SJSA1 (cell line): ENCODE data around the gene PRKRIP1. TPM values are rescaled to one million over a fixed set of nuclear protein-coding genes. Genes with fewer than 3 reads are reported as not detected.
A peak's percentile ranks its signal among the peaks of the same experiment; 100 is the strongest.
"Not testable (repeated sequence)": the region's sequence is repeated elsewhere in the genome, so short reads cannot be mapped to it uniquely, and the experiment has no call there.

Experiments used
- DNase-seq, 2 experiments: peaks; one replicate each; pipeline ENCODE4 v3.0.0-alpha.2; 2015 to 2020; ENCODE audit warnings: low spot score in 2 of 2, low read depth in 1 of 2
- H3K27ac ChIP-seq: fragments of 250-450 bp; sonication (Bioruptor Pico); 2 replicates; pipeline ENCODE4 v1.5.1; 2020; ENCODE audit warnings: mild to moderate bottlenecking, moderate library complexity
- H3K27me3 ChIP-seq: fragments of 250-450 bp; sonication (Bioruptor Pico); replicated peaks from 2 replicates; pipeline ENCODE4 v1.5.1; 2020; ENCODE audit warnings: mild to moderate bottlenecking, moderate library complexity
- H3K36me3 ChIP-seq: fragments of 250-450 bp; sonication (Bioruptor Pico); 2 replicates; pipeline ENCODE4 v1.5.1; 2020; ENCODE audit warnings: mild to moderate bottlenecking
- H3K4me1 ChIP-seq: fragments of 250-450 bp; sonication (Bioruptor Pico); replicated peaks from 2 replicates; pipeline ENCODE4 v1.6.1; 2021; ENCODE audit warnings: mild to moderate bottlenecking
- H3K4me3 ChIP-seq: fragments of 250-450 bp; sonication (Bioruptor Pico); 2 replicates; pipeline ENCODE4 v1.5.1; 2020; ENCODE audit warnings: mild to moderate bottlenecking
- H3K9me3 ChIP-seq: fragments of 250-450 bp; sonication (Bioruptor Pico); replicated peaks from 2 replicates; pipeline ENCODE4 v1.5.1; 2020; ENCODE audit warnings: mild to moderate bottlenecking
- total RNA-seq: library from RNA; depleted of rRNA; stranded (reverse); fragments of >200 nt; shearing (Covaris generic); gene quantifications from 2 replicates; pipeline ENCODE4 v1.2.3, GENCODE V29; 2014; rRNA removed

The PRKRIP1 gene
- 29.6 and 30.7 TPM in 2 replicates for total RNA-seq

- Histone ChIP-seq H3K4me1 (peaks cover 9% of the 10 kb centered on the region), H3K4me3 (peak within 1 kb of the TSS; percentile 61), H3K27me3 (no peaks in the 10 kb centered on the region), H3K36me3 (peaks cover 71% of the 10 kb centered on the region), H3K9me3 (no peaks in the 10 kb centered on the region), H3K27ac (peak within 1 kb of the TSS; percentile 40)
- DNase-seq: peak; percentile 93 to 96
Measured at GRCh38 chr7:102395873-102396709, at the start of gene PRKRIP1. Gene PRKRIP1 (plus strand): TSS chr7:102396363. CDS start chr7:102396412, 49 bp downstream.

GRCh38 chr7:102346983-102347382, 49.2 kb upstream of the PRKRIP1 start:
- not testable (repeated sequence) for H3K9me3 ChIP-seq, H3K4me1 ChIP-seq, H3K4me3 ChIP-seq, DNase-seq, H3K27me3 ChIP-seq, H3K27ac ChIP-seq, H3K36me3 ChIP-seq

- DNase-seq, H3K4me3 ChIP-seq, H3K27ac ChIP-seq, H3K27me3 ChIP-seq, H3K9me3 ChIP-seq, H3K36me3 ChIP-seq, H3K4me1 ChIP-seq: not testable (repeated sequence)
Measured at GRCh38 chr7:102356344-102356743, 39.8 kb upstream of the PRKRIP1 start, which contains the start of gene SPDYE6. Gene SPDYE6 (minus strand): TSS chr7:102356444. CDS start chr7:102356023, 421 bp downstream.

- H3K4me3 ChIP-seq: peak overlapping the region; percentile 47
- H3K27me3 ChIP-seq, H3K4me1 ChIP-seq, H3K9me3 ChIP-seq, H3K36me3 ChIP-seq: not testable (repeated sequence)
- DNase-seq: peak; percentile 94 to 98
- H3K27ac ChIP-seq: peak overlapping the region; percentile 43; the same call in 1 of the 2 replicates
Measured at GRCh38 chr7:102363549-102364393, 32.4 kb upstream of the PRKRIP1 start.

GRCh38 chr7:102364394-102364886, 31.7 kb upstream of the PRKRIP1 start:
- not testable (repeated sequence) for H3K9me3 ChIP-seq, H3K27ac ChIP-seq, DNase-seq

GRCh38 chr7:102365390-102365789, 30.8 kb upstream of the PRKRIP1 start:
- H3K9me3 ChIP-seq, H3K27ac ChIP-seq, H3K27me3 ChIP-seq, DNase-seq, H3K4me3 ChIP-seq, H3K4me1 ChIP-seq, H3K36me3 ChIP-seq: not testable (repeated sequence)

More at GRCh38 chr7:102364394-102364886, 31.7 kb upstream of the PRKRIP1 start:
- not testable (repeated sequence) for H3K4me1 ChIP-seq, H3K36me3 ChIP-seq, H3K27me3 ChIP-seq
- peak overlapping the region; percentile 47 for H3K4me3 ChIP-seq

GRCh38 chr7:102370038-102370437, 26.1 kb upstream of the PRKRIP1 start:
- H3K4me3 ChIP-seq, H3K4me1 ChIP-seq, H3K36me3 ChIP-seq, H3K27me3 ChIP-seq, DNase-seq, H3K27ac ChIP-seq, H3K9me3 ChIP-seq: not testable (repeated sequence)

GRCh38 chr7:102372796-102373195, 23.4 kb upstream of the PRKRIP1 start:
- H3K4me3 ChIP-seq, H3K36me3 ChIP-seq, H3K27me3 ChIP-seq, DNase-seq, H3K4me1 ChIP-seq, H3K9me3 ChIP-seq, H3K27ac ChIP-seq: not testable (repeated sequence)

- H3K4me3 ChIP-seq: no peak overlapping the region
- H3K9me3 ChIP-seq: no peaks in the 10 kb centered on the region
- peaks cover 18% of the 10 kb centered on the region for H3K36me3 ChIP-seq
- no peak overlapping the region for H3K27ac ChIP-seq
- no peaks in the 10 kb centered on the region for H3K27me3 ChIP-seq
- peaks cover 9% of the 10 kb centered on the region for H3K4me1 ChIP-seq
- DNase-seq: no peak
Measured at GRCh38 chr7:102376964-102377466, 19.1 kb upstream of the PRKRIP1 start.

GRCh38 chr7:102380837-102381236, 15.3 kb upstream of the PRKRIP1 start:
- H3K9me3 ChIP-seq, H3K27me3 ChIP-seq, H3K4me3 ChIP-seq, H3K4me1 ChIP-seq: not testable (repeated sequence)
- peak; percentile 75 to 86 for DNase-seq
- Histone ChIP-seq H3K27ac (peak overlapping the region; percentile 60), H3K36me3 (peaks cover 42% of the 10 kb centered on the region)

GRCh38 chr7:102381696-102382425, 14.3 kb upstream of the PRKRIP1 start:
- not testable (repeated sequence) for H3K4me1 ChIP-seq, H3K9me3 ChIP-seq, H3K4me3 ChIP-seq, H3K27me3 ChIP-seq, DNase-seq
- Histone ChIP-seq H3K36me3 (peaks cover 51% of the 10 kb centered on the region), H3K27ac (peak overlapping the region; percentile 60)

GRCh38 chr7:102387064-102387463, 9.1 kb upstream of the PRKRIP1 start:
- H3K27ac ChIP-seq: no peak overlapping the region
- peaks cover 65% of the 10 kb centered on the region for H3K36me3 ChIP-seq
- no peak for DNase-seq
- no peak overlapping the region for H3K4me3 ChIP-seq
- no peaks in the 10 kb centered on the region for H3K27me3 ChIP-seq
- peaks cover 6% of the 10 kb centered on the region for H3K4me1 ChIP-seq
- no peaks in the 10 kb centered on the region for H3K9me3 ChIP-seq

GRCh38 chr7:102389810-102390209, 6.4 kb upstream of the PRKRIP1 start:
- Histone ChIP-seq H3K9me3 (no peaks in the 10 kb centered on the region), H3K27me3 (no peaks in the 10 kb centered on the region), H3K27ac (no peak overlapping the region), H3K4me3 (no peak overlapping the region), H3K4me1 (peaks cover 6% of the 10 kb centered on the region), H3K36me3 (peaks cover 65% of the 10 kb centered on the region)
- no peak for DNase-seq
